GM18520 (cell line): ENCODE measurements around the gene DDX3X.
"Not testable (repeated sequence)": the region's sequence is repeated elsewhere in the genome, so short reads cannot be mapped to it uniquely, and the experiment has no call there.

ENCODE experiments used
- ATAC-seq: cut with Tn5 transposase; IDR thresholded peaks from one replicate; pipeline ENCODE4 v1.9.1; 2021; ENCODE audit not compliant: unreplicated experiment

The DDX3X gene

DNA sequence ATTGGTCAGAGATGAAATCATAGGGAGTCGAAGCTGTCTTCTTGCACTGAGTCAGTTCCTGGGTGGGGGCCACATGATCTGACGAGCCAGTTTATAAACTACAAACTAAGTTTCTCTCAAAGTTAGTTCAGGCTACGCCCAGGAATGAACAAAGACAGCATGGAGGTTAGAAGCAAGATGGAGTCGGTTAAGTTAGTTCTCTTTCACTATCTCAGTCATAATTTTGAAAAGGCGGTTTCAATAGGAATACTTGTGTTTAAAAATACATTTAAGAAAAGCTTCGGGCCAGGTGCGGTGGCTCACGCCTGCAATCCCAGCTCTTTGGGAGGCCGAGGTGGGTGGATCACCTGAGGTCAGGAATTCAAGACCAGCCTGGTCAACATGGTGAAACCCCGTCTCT is 77.3 kb downstream of the DDX3X start:
- ATAC-seq = not testable (repeated sequence)

DNA sequence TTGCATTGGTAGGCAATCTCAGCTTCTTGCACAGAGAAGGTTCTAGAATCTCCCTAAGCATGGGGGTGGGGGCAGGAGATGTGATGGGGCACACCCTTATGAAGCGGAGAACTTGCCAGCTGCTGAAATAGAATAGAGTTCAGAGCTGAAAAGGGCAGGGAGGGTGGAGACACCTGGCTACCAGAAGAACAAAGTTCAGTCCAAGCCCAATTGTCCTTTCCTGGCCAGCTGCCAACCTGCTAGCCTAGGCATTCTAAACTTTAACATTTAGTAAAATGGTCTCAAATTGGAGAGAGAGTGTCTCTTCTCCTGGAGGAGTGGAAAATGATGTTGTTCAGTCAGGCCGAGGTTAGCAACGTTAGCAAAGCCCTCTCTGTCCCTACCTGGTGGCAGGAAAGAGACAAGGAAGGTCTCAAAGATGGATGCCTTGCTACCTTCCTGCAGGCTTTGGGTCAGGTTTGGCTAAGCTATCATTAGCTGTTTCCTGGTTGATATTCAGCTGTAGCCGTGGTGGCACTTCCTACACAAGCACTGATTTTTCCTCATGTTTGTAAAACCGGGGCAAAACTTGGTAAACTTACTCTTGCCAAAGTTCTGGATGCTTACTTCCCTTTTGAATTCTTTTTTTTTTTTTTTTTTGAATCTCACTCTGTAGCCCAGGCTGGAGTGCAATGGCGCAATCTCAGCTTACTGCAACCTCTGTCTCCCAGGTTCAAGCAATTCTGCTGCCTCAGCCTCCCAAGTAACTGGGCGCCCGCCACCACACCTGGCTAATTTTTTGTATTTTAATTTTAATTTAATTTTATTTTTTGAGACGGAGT is 78.5 kb downstream of the DDX3X start:
- ATAC-seq = no peak
